Thyroid gland (tissue), 4 donors: ENCODE results near the gene TGOLN2.

Experiments used
- POLR2A ChIP-seq, 2 donors: fragments of 450-650 bp; IDR thresholded peaks; one replicate each; pipeline ENCODE4 v1.6.1; 2017; ENCODE audit warnings: antibody characterized with exemption in 2 of 2, mild to moderate bottlenecking in 2 of 2, moderate library complexity in 1 of 2
- TF ChIP-seq, protein P1 (sequence below), 6 experiments: fragments of 200-600 bp in 3 of 6; fragments of 450-650 bp in 3 of 6; sonication (generic) in 3 of 6; IDR thresholded peaks; one replicate each; pipeline ENCODE4 v1.5.1; 2016 to 2019; ENCODE audit warnings: antibody characterized with exemption in 6 of 6, mild to moderate bottlenecking in 2 of 6, inconsistent platforms in 1 of 6, moderate library complexity in 1 of 6

GRCh38 chr2:85357736-85358135 is 29.9 kb upstream of the TGOLN2 start:
- TF ChIP-seq, protein P1, sequence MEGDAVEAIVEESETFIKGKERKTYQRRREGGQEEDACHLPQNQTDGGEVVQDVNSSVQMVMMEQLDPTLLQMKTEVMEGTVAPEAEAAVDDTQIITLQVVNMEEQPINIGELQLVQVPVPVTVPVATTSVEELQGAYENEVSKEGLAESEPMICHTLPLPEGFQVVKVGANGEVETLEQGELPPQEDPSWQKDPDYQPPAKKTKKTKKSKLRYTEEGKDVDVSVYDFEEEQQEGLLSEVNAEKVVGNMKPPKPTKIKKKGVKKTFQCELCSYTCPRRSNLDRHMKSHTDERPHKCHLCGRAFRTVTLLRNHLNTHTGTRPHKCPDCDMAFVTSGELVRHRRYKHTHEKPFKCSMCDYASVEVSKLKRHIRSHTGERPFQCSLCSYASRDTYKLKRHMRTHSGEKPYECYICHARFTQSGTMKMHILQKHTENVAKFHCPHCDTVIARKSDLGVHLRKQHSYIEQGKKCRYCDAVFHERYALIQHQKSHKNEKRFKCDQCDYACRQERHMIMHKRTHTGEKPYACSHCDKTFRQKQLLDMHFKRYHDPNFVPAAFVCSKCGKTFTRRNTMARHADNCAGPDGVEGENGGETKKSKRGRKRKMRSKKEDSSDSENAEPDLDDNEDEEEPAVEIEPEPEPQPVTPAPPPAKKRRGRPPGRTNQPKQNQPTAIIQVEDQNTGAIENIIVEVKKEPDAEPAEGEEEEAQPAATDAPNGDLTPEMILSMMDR (IDR thresholded peaks at IDR 0.05) = no peak
- TF ChIP-seq POLR2A (IDR thresholded peaks at IDR 0.05) = no peak
